22Rv1 (cell line): ENCODE measurements around the gene NBPF20.
A peak's percentile ranks its signal among the peaks of the same experiment; 100 is the strongest.
"Not testable (repeated sequence)": the region's sequence is repeated elsewhere in the genome, so short reads cannot be mapped to it uniquely, and the experiment has no call there.

Experiments
- H3K27ac ChIP-seq: fragments of 450-650 bp; 2 replicates; pipeline ENCODE4 v1.5.1; 2017
- CTCF ChIP-seq: fragments of 450-650 bp; IDR thresholded peaks from 2 replicates; pipeline ENCODE4 v1.5.1; 2017; ENCODE audit warnings: mild to moderate bottlenecking

Gene NBPF20

GRCh38 chr1:145429329-145429728, 3.9 kb upstream of the NBPF20 start:
- H3K27ac ChIP-seq: not testable (repeated sequence)

- H3K27ac ChIP-seq: peak overlapping the region; percentile 51
Measured at GRCh38 chr1:145424612-145425435, 579 bp downstream of the NBPF20 start.

GRCh38 chr1:145415149-145415548, 10.3 kb downstream of the NBPF20 start:
- not testable (repeated sequence) for H3K27ac ChIP-seq

- not testable (repeated sequence) for H3K27ac ChIP-seq
Measured at GRCh38 chr1:145407266-145407665, 18.1 kb downstream of the NBPF20 start.

GRCh38 chr1:145404949-145405348, 20.5 kb downstream of the NBPF20 start:
- peak; percentile 26 for TF ChIP-seq CTCF
- not testable (repeated sequence) for H3K27ac ChIP-seq

GRCh38 chr1:145400701-145401100, 24.7 kb downstream of the NBPF20 start:
- not testable (repeated sequence) for H3K27ac ChIP-seq
